HCEC 1CT (cell line): ENCODE data around the gene CCL21.
A peak's percentile ranks its signal among the peaks of the same experiment; 100 is the strongest.
"Not testable (repeated sequence)": the region's sequence is repeated elsewhere in the genome, so short reads cannot be mapped to it uniquely, and the experiment has no call there.

Source experiments
- DNase-seq: peaks from one replicate; pipeline ENCODE4 v3.0.0-alpha.2; 2017

CCL21 gene

GRCh38 chr9:34710023-34710422, at the start of gene CCL21:
CCL21 (minus strand) TSS chr9:34710136; CDS start chr9:34710066, 70 bp downstream.
- no peak for DNase-seq

GRCh38 chr9:34759432-34760134, 49.6 kb upstream of the CCL21 start:
- DNase-seq = no peak

- not testable (repeated sequence) for DNase-seq
These were observed 40.4 kb upstream of the CCL21 start for GRCh38 chr9:34750320-34750719.

- DNase-seq = no peak
These were observed 36.6 kb upstream of the CCL21 start for GRCh38 chr9:34746526-34746925.

GRCh38 chr9:34744295-34745221, 34.6 kb upstream of the CCL21 start:
- DNase-seq = peak; percentile 76

- DNase-seq = no peak
These were observed 32.8 kb upstream of the CCL21 start for GRCh38 chr9:34742710-34743109.

GRCh38 chr9:34741628-34742027, 31.7 kb upstream of the CCL21 start:
- DNase-seq = peak; percentile 9

GRCh38 chr9:34740176-34740575, 30.2 kb upstream of the CCL21 start:
- not testable (repeated sequence) for DNase-seq

- DNase-seq = no peak
These were observed 27.8 kb upstream of the CCL21 start for GRCh38 chr9:34737677-34738260.

GRCh38 chr9:34734720-34735119, 24.8 kb upstream of the CCL21 start:
- no peak for DNase-seq

GRCh38 chr9:34732886-34733285, 22.9 kb upstream of the CCL21 start:
- no peak for DNase-seq

- no peak for DNase-seq
These were observed 22.5 kb upstream of the CCL21 start for GRCh38 chr9:34732478-34732877.

GRCh38 chr9:34723141-34723540, 13.2 kb upstream of the CCL21 start:
- DNase-seq = no peak

- not testable (repeated sequence) for DNase-seq
These were observed 9.8 kb upstream of the CCL21 start for GRCh38 chr9:34719769-34720025.

- DNase-seq = no peak
These were observed 9.3 kb upstream of the CCL21 start for GRCh38 chr9:34719021-34719768.

- DNase-seq = no peak
These were observed 8.2 kb upstream of the CCL21 start for GRCh38 chr9:34717996-34718614.

- no peak for DNase-seq
These were observed 6.8 kb upstream of the CCL21 start for GRCh38 chr9:34716711-34717110.

- no peak for DNase-seq
These were observed 5.8 kb upstream of the CCL21 start for GRCh38 chr9:34715639-34716215.

GRCh38 chr9:34714007-34714406, 4.1 kb upstream of the CCL21 start:
- DNase-seq = no peak

- no peak for DNase-seq
These were observed 2.2 kb upstream of the CCL21 start for GRCh38 chr9:34712140-34712539.

- no peak for DNase-seq
These were observed 549 bp downstream of the CCL21 start for GRCh38 chr9:34709196-34709978.

- no peak for DNase-seq
These were observed 2.8 kb downstream of the CCL21 start for GRCh38 chr9:34707130-34707529.
